GM20000 (cell line): Measurements from ENCODE around the gene AKAP9.
"Not testable (repeated sequence)": the region's sequence is repeated elsewhere in the genome, so short reads cannot be mapped to it uniquely, and the experiment has no call there.

Experiments
- DNase-seq: peaks from one replicate; pipeline ENCODE4 v3.0.0; 2012; ENCODE audit warnings: low spot score
- TF ChIP-seq, protein P1 (sequence below): IDR thresholded peaks from 2 replicates; pipeline ENCODE4 v1.5.1; 2012; ENCODE audit warnings: mild to moderate bottlenecking, control low read depth; ENCODE audit errors: extremely low read depth, missing control alignments

AKAP9 gene

DNA sequence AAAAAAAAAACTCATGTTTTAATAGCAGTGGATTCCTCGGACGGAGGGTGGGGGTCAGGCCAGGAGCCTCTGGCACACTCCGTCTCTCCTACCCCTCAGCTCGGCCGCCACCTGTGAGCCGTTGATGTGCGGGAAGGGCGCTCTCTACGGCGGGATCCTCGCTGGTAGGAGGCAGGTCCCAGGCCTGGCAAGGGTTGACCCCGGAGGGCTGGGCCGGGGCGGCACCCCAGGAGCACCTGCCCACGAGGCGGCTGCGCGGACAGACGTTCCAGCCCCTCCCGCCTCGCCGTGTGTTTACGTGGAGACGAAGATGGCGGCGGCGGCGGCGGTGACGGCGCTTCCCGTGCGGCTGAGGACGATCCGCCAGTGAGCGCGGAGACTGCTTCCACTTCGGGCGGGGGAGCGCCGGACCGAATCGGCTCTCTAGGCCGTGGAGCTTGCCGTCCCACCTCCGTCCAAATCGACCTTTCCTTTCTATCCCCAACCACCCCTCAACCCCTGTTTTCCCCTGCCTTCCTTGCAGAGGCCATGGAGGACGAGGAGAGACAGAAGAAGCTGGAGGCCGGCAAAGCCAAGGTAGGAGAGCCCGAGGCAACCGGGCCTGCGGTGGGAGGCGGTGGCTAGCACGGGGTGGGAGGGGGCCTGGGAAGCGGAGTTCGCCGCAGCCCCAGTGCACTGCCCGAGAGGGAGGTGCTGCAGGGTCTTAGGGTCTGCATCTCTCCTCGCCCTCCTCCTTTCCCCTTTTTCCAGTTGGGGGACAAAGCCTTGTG, at the start of gene AKAP9:
TSS of gene AKAP9 (plus strand) at position 291 of the 770 bp plus-strand sequence. CDS start at position 529, 238 bp downstream.
- TF ChIP-seq, protein P1, sequence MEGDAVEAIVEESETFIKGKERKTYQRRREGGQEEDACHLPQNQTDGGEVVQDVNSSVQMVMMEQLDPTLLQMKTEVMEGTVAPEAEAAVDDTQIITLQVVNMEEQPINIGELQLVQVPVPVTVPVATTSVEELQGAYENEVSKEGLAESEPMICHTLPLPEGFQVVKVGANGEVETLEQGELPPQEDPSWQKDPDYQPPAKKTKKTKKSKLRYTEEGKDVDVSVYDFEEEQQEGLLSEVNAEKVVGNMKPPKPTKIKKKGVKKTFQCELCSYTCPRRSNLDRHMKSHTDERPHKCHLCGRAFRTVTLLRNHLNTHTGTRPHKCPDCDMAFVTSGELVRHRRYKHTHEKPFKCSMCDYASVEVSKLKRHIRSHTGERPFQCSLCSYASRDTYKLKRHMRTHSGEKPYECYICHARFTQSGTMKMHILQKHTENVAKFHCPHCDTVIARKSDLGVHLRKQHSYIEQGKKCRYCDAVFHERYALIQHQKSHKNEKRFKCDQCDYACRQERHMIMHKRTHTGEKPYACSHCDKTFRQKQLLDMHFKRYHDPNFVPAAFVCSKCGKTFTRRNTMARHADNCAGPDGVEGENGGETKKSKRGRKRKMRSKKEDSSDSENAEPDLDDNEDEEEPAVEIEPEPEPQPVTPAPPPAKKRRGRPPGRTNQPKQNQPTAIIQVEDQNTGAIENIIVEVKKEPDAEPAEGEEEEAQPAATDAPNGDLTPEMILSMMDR, result no peak
- peak; percentile 88 for DNase-seq

DNA sequence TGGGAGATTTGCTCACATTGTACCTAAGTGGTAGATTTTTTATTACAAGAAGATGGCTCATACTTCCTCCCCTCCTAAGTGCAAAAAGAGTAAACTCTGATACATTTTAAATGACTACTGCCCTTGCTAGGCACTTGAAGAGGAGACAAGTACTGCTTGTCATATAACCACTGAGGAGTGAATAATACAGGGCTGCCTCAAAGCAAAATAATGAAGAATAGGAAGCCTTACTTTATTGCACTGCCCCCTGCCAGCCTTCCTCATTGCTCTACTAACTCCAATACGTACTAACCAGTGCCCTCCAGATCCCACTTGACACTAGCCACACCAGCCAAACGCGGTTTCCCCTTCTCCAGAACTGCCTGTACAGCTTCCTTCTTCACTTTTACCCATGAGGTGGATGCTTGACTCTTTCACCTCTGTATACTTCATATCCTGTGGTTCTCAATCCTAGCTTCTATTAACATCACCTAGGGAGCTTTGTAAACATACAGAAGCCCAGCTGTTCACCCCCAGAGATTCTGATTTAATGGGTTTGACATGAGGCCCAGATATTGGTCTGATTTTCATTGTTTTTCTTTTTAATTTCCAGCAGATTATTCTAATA, 48.5 kb upstream of the AKAP9 start:
- DNase-seq, result no peak
- TF ChIP-seq, protein P1, result no peak

DNA sequence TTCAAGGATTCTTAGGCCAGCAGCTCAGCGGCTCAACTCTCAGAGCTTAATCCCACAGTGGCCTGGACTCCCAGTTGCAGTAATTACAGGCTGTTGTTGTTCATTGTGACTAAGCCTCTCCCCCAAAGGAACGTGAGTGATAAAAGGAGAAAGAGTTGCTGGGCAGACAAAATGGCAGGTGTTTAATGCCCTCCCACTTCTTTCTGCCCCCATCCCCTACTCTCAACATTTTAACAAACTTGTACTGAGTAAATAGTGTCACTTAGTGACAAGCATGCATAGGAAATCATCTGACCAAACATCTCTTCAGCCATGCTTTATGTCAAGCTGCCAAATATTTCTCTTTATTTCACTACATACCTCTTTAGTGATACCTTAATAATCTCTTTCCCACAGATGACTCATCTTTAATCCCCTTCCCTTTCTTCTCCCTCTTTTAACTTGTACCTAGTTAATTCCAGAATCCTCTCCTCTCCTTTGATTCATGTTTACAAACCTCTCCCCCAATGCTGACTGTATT, 47.8 kb upstream of the AKAP9 start:
- TF ChIP-seq, protein P1, result no peak
- no peak for DNase-seq

DNA sequence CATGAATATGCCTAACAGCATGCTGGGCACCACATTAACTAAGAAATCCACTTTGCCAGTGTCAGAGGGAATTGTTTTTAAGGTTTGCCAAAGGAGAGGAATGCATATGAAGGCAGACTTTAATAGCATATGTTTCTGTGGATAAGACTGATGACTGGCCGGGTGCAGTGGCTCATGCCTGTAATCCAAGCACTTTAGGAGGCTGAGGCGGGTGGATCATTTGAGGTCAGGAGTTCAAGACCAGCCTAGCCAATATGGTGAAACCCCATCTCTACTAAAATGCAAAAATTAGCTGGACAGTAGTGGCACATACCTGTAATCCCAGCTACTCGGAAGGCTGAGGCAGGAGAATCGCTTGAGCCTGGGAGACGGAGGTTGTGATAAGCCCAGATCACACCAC, 47.0 kb upstream of the AKAP9 start:
- DNase-seq, result not testable (repeated sequence)

DNA sequence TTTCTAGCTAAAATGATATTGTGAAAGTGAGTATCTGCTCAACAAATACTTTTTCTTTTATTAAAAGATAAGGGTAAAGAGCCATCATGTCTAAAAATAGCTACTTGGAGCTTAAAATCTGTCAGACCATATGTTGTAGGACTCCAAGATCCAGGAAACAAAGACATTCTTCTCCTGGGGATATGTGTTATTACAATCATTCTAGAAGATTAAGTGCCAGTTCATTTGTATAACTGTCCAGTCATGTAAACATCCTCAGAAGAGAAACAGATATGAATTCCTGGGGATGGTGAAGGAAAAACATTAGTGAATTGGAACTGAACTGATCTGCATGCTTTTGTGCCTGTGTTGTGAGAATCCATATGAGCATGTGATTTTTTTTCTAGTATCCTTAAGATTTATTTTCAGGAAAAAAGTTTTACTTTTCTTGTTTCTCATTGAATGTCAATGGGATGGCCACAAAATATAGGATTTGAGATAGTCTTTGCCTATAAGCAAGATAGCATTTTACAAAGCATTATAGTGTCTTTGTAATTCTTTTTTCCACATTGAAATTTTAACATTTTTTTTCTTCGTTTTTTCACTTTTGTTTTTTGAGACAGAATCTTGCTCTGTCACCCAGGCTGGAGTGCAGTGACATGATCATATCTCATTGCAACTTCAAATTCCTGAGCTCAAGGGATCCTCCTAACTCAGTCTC, 45.7 kb upstream of the AKAP9 start:
- TF ChIP-seq, protein P1, result no peak
- no peak for DNase-seq

DNA sequence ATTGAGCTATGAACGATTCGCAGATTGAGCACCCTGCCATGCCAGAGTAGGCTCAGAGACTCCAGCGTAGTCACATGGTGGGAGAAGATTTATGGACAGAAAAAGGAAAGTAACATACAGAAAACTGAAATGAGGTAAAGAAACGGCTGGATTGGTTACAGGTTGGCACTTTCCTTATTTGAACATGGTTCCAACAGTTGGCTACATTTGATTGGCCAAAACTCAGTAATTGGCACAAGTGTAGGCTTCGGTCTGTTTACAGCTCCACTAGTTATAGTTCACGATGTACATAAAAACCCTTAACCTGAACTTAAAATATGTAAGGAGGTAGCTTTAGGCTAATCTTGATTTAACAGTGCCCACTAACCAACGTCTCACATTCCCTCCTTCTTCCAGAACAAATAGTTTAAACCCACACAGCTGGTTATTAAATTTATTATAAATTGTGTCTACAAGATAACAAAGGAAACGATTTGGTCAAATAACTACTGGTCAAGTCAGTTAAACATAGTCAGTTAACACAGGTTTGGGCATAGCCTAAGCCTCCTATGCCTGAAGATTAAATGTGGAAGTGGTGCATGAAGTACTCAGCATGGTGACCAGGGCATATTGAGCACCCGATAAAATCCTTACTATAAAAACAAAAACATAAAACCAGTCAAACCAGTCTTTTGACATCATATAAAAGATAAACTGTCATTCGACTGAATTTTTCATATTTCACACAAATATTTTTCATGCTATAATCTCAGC, 42.2 kb upstream of the AKAP9 start:
- no peak for DNase-seq
- TF ChIP-seq, protein P1, result no peak

DNA sequence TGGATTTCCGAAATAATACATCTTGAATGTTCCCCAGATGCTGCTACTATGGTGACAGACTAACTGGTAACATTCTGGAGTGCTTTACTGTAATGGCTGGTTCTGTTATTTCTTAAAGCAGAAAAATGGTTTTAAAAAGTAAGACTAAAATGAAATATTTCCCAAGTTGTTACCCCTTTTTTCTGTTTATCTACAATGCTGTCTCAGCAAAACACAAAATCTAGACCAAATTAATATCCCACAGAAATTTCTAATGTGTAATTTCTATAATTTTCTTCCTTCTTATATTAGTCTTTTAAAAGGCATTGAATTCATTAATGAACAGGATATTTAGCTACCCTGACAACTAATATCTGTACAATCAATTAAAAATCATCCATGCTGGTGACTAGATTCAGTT, 41.1 kb upstream of the AKAP9 start:
- TF ChIP-seq, protein P1, result no peak
- DNase-seq, result no peak
